Measurements from ENCODE around the gene OR1D5. TPM values are rescaled to one million over a fixed set of nuclear protein-coding genes. Genes with fewer than 3 reads are reported as not detected.

Gene OR1D5
- total RNA-seq, 1 experiment from 2014 or later = not detected

GRCh38 chr17:3012926-3013581, 50.4 kb downstream of the OR1D5 start:
- BruUV-seq (replicated peaks) = no TSS peak
- no peaks in the 10 kb centered on the region for H3K9me3 ChIP-seq (ENCODE audit: control insufficient read depth, insufficient read depth, low read depth, low read length)
- no peaks in the 10 kb centered on the region for H3K4me1 ChIP-seq (ENCODE audit: control insufficient read depth, insufficient read depth, low read length)
- TF ChIP-seq CTCF (IDR thresholded peaks at IDR 0.05) (peak; percentile 87), SIN3A (IDR thresholded peaks at IDR 0.05; ENCODE audit: borderline replicate concordance, insufficient read depth, low read depth, low read length) (no peak)
- in situ Hi-C loops (cut with HindIII; ENCODE audit: low pct_unique_long_range_greater_than_20kb, low sequenced_read_pairs) (no loop called here), intact Hi-C loops (cut with micrococcal nuclease; ENCODE audit: unreplicated experiment) (loop anchor here (2.0 to 5.0 kb wide), 2 partner anchors 164 to 186 kb away; no protein-coding TSS in a partner anchor)
- H3K27me3 ChIP-seq (ENCODE audit: control insufficient read depth, insufficient read depth, low read length) = no peaks in the 10 kb centered on the region
- CTCF ChIA-PET = interaction anchor here (0.5 to 2.1 kb wide), 9 partner anchors 35 to 1357 kb away, joined by 3 to 23 read pairs (median 5); no protein-coding TSS in a partner anchor
- peak; percentile 45 for DNase-seq (ENCODE audit: low read depth, low spot score)
- H3K4me3 ChIP-seq (ENCODE audit: low read depth in 2 of 2, low read length in 2 of 2) = no peak overlapping the region
- ATAC-seq = peak; percentile 97
- POLR2A ChIA-PET = interaction anchor here (0.5 to 0.6 kb wide), 2 partner anchors 13 to 158 kb away, joined by 3 to 12 read pairs; no protein-coding TSS in a partner anchor
- no peak overlapping the region for H3K27ac ChIP-seq (ENCODE audit: low read length)
- H3K36me3 ChIP-seq (ENCODE audit: control insufficient read depth, insufficient read depth, low read length) = no peaks in the 10 kb centered on the region

Other genes with a start within 250 kb of the OR1D5 start
- gene OR1D2, start 40.8 kb upstream of the OR1D5 start, total RNA-seq (2021; ENCODE audit: unreplicated experiment) = not detected
- not detected for gene OR1G1, start 63.9 kb upstream of the OR1D5 start, total RNA-seq (2021; ENCODE audit: unreplicated experiment)
- not detected for gene OR1A2, start 133.9 kb upstream of the OR1D5 start, total RNA-seq (2021; ENCODE audit: unreplicated experiment)
- gene OR1A1, start 144.1 kb upstream of the OR1D5 start, total RNA-seq (2021; ENCODE audit: unreplicated experiment) = not detected
- gene OR3A1, start 234.8 kb upstream of the OR1D5 start, total RNA-seq (2021; ENCODE audit: unreplicated experiment) = not detected